Left ventricle myocardium inferior (tissue), 1 donor: ENCODE data around the gene TMEM235. TPM values are rescaled to one million over a fixed set of nuclear protein-coding genes. Genes with fewer than 3 reads are reported as not detected.

ENCODE experiments used
- DNase-seq: peaks from one replicate; pipeline ENCODE4 v3.0.0-alpha.2; 2020
- H3K27ac ChIP-seq: fragments of 200-600 bp; replicated peaks from 2 replicates; pipeline ENCODE4 v1.8.0; 2021
- H3K27me3 ChIP-seq: fragments of 200-600 bp; 2 replicates; pipeline ENCODE4 v1.8.0; 2021; ENCODE audit warnings: low read depth
- H3K36me3 ChIP-seq: fragments of 200-600 bp; 2 replicates; pipeline ENCODE4 v1.8.0; 2021
- H3K4me1 ChIP-seq: fragments of 200-600 bp; 2 replicates; pipeline ENCODE4 v1.8.0; 2021
- H3K4me3 ChIP-seq: fragments of 200-600 bp; 2 replicates; pipeline ENCODE4 v1.8.0; 2021; ENCODE audit warnings: mild to moderate bottlenecking, moderate library complexity
- H3K9me3 ChIP-seq: fragments of 200-600 bp; replicated peaks from 2 replicates; pipeline ENCODE4 v1.8.0; 2021
- intact Hi-C: fragments of 100-400 bp; cut with micrococcal nuclease; formaldehyde crosslinking; loops from one replicate; pipeline ENCODE4 v1.11.0; 2022
- total RNA-seq: library from RNA; stranded (reverse); fragmentation: NEBNext Ultra II Directional; extraction: Animal tissue kit (Norgen Biotek cat#: 25700); gene quantifications from one replicate; pipeline ENCODE4 v1.2.1, GENCODE V29; 2021
- TF ChIP-seq, protein P1 (sequence below): fragments of 200-600 bp; IDR thresholded peaks from 2 replicates; pipeline ENCODE4 v1.8.0; 2021; ENCODE audit warnings: antibody characterized with exemption, mild to moderate bottlenecking, borderline replicate concordance
- donor health status: DM: no; HTN: yes; CAD: no; lungs with severe emphysema.

TMEM235 gene
- total RNA-seq, 1 donor from 2014 or later, result not detected

GRCh38 chr17:78185981-78186691, 45.3 kb upstream of the TMEM235 start:
- peaks cover 35% of the 10 kb centered on the region for H3K4me1 ChIP-seq

GRCh38 chr17:78186692-78187595, 44.5 kb upstream of the TMEM235 start, which contains the start of the genes AFMID and TK1:
TSS of gene AFMID (plus strand) at chr17:78187362. CDS start at chr17:78187371, 9 bp downstream.
TSS of gene TK1 (minus strand) at chr17:78187052. CDS start at chr17:78186994, 58 bp downstream.
- H3K27me3 ChIP-seq, result no peaks in the 10 kb centered on the region
- TF ChIP-seq, protein P1, sequence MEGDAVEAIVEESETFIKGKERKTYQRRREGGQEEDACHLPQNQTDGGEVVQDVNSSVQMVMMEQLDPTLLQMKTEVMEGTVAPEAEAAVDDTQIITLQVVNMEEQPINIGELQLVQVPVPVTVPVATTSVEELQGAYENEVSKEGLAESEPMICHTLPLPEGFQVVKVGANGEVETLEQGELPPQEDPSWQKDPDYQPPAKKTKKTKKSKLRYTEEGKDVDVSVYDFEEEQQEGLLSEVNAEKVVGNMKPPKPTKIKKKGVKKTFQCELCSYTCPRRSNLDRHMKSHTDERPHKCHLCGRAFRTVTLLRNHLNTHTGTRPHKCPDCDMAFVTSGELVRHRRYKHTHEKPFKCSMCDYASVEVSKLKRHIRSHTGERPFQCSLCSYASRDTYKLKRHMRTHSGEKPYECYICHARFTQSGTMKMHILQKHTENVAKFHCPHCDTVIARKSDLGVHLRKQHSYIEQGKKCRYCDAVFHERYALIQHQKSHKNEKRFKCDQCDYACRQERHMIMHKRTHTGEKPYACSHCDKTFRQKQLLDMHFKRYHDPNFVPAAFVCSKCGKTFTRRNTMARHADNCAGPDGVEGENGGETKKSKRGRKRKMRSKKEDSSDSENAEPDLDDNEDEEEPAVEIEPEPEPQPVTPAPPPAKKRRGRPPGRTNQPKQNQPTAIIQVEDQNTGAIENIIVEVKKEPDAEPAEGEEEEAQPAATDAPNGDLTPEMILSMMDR, result peak; percentile 90
- intact Hi-C loops, result no loop called here

More at GRCh38 chr17:78185981-78186691, 45.3 kb upstream of the TMEM235 start:
- TF ChIP-seq, protein P1, result no peak
- intact Hi-C loops, result no loop called here
- Histone ChIP-seq H3K36me3 (peaks cover 11% of the 10 kb centered on the region), H3K27ac (peak overlapping the region; percentile 42), H3K9me3 (no peaks in the 10 kb centered on the region), H3K4me3 (peak overlapping the region; percentile 66), H3K27me3 (no peaks in the 10 kb centered on the region)
- peak; percentile 43 for DNase-seq

DNA sequence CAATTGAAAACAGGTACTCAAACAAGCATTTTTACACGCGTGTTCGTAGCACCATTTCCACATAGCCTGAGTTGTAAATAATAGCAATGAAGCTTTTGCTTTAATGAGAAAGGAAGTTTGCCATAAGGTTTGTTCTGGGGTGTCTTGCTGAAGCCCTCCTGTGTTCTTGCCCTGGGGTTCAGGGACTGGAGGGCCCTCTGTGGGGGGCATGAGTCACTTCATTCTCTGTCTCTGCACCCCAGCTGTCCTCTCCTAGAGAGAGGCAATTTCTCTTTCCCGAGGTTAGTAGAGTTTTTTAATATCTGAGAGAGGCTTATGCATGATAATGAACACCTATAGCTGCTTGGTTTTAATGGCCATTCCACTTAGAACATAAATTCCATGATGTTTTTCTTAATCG, 34.7 kb upstream of the TMEM235 start:
- H3K4me3 ChIP-seq, result no peak overlapping the region
- no peak for DNase-seq
- TF ChIP-seq, protein P1, result no peak
- no peaks in the 10 kb centered on the region for H3K27me3 ChIP-seq
- no peaks in the 10 kb centered on the region for H3K9me3 ChIP-seq
- intact Hi-C loops, result no loop called here
- peak overlapping the region; percentile 61 for H3K27ac ChIP-seq
- H3K4me1 ChIP-seq, result peaks cover 11% of the 10 kb centered on the region
- H3K36me3 ChIP-seq, result peaks cover 44% of the 10 kb centered on the region

More at GRCh38 chr17:78186692-78187595, 44.5 kb upstream of the TMEM235 start, which contains the start of the genes AFMID and TK1:
- DNase-seq, result peak; percentile 96
- peaks cover 19% of the 10 kb centered on the region for H3K36me3 ChIP-seq
- H3K4me3 ChIP-seq, result peak within 1 kb of the TSS; percentile 66
- peaks cover 35% of the 10 kb centered on the region for H3K4me1 ChIP-seq
- H3K27ac ChIP-seq, result peak within 1 kb of the TSS; percentile 88
- no peaks in the 10 kb centered on the region for H3K9me3 ChIP-seq

- Histone ChIP-seq H3K9me3 (no peaks in the 10 kb centered on the region), H3K27ac (peak overlapping the region; percentile 61), H3K27me3 (no peaks in the 10 kb centered on the region), H3K4me3 (no peak overlapping the region), H3K4me1 (peaks cover 12% of the 10 kb centered on the region), H3K36me3 (peaks cover 40% of the 10 kb centered on the region)
- TF ChIP-seq, protein P1, result no peak
- intact Hi-C loops, result no loop called here
- peak; percentile 42 for DNase-seq
Measured at GRCh38 chr17:78197147-78197832, 34.1 kb upstream of the TMEM235 start.

GRCh38 chr17:78200451-78200850, 31.0 kb upstream of the TMEM235 start:
- H3K27ac ChIP-seq, result no peak overlapping the region
- DNase-seq, result no peak
- peaks cover 34% of the 10 kb centered on the region for H3K36me3 ChIP-seq
- intact Hi-C loops, result no loop called here
- H3K4me3 ChIP-seq, result no peak overlapping the region
- peaks cover 15% of the 10 kb centered on the region for H3K4me1 ChIP-seq
- H3K9me3 ChIP-seq, result no peaks in the 10 kb centered on the region
- H3K27me3 ChIP-seq, result no peaks in the 10 kb centered on the region
- TF ChIP-seq, protein P1, result no peak
